Stimulated activated CD4-positive, alpha-beta T cell treated with anti-CD3 and anti-CD28 coated beads, Interleukin-2, amount 100 ng/mL, for 24 hours (primary cell): ENCODE results near the gene IFNA14.
"Not testable (repeated sequence)": the region's sequence is repeated elsewhere in the genome, so short reads cannot be mapped to it uniquely, and the experiment has no call there.

Source experiments
- DNase-seq, 2 donors: peaks; one replicate each; pipeline ENCODE4 v3.0.0-alpha.2; 2020

Gene IFNA14

DNA sequence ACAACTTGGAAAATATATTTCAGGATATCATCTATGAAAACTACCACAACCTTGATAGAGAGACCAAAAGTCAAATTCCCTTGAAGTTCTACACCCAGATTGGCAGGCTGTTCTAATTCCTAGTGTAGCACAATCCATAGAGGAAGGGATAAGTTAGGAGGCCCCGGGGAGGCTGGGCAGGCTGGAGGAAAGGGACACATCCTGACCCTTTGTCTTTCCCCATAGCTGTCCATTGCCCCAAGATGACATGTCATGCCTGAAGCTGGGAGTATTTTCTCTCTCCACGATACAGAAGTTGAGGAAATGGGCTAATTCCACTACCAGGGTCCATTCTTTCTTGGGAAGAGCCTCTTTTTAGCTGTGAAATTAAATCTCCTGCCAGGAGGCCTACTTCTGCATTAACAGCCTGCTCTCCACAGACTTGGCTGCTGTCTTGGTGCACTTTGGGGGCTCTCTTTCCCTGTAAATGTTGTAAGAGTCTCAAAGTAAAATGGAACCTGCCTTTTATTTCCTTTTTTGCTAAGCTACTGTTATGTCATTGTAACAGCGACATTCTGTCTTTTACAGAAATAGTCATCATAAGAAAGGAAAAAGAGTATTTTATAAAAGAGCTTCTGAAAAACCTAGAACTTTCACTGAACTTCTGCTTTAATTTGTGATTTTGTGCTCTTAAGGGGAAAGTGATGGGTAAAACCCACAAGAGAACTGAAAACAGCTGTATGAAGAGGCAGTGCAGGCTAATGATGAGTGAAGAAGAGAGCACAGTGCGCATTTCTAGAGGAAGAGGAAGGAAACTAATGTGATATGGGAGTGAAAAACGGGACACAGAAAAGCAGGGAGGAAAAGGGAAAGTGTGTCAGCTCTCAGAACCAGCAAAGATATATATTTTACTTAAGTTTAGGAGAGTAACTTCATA, 26.1 kb downstream of the IFNA14 start:
- not testable (repeated sequence) for DNase-seq

GRCh38 chr9:21212160-21212559, 27.6 kb downstream of the IFNA14 start:
- DNase-seq = not testable (repeated sequence)

DNA sequence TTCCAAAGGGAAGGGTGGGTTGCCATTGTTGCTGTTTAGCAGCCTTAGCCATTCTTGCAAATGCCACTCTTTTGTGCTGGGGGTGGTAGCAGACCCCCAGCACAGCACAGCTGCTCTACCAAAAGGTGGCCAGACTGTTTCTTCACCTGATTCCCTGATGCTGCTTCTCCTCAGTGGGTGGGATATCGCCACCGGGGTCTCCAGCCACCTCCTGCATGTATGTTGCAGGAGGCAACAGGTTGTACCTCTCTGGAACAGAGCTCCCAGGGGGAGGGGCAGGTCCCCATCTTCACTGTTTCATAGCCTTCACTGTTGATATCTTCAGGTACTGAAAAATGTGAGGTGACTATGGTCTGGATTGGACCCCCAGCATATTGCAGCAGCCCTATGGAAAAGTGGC, 29.0 kb downstream of the IFNA14 start:
- DNase-seq = not testable (repeated sequence)

- no peak for DNase-seq
Measured at GRCh38 chr9:21210311-21210710, 29.5 kb downstream of the IFNA14 start.

GRCh38 chr9:21207043-21207442, 32.8 kb downstream of the IFNA14 start, which contains the start of gene IFNA10:
IFNA10 (minus strand) TSS chr9:21207143; CDS start chr9:21207097, 46 bp downstream.
- not testable (repeated sequence) for DNase-seq

DNA sequence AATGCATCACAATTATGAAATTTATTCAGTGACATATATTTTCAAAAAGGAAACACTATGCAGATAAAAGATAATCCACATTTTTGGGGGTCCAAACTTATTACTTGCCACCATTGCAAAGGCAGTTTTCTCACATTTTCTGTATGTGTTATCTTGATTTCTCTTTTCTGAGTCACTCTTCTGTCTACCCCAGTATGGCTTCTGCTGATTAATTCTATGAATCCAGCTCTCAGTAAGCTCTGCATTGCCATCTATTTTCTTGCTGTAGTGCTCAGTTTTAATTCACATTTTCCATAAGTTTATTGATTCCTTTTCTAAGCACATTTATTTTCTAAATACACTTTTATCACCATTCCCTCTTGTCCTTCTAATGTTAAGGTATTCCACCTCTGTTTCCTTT, 34.6 kb downstream of the IFNA14 start:
- no peak for DNase-seq

- not testable (repeated sequence) for DNase-seq
Measured at GRCh38 chr9:21202105-21202504, 37.7 kb downstream of the IFNA14 start, which contains the start of gene IFNA7. IFNA7 (minus strand) TSS chr9:21202205; CDS start chr9:21202165, 40 bp downstream.

- peak; percentile 22 to 34 for DNase-seq
Measured at GRCh38 chr9:21194867-21195776, 44.7 kb downstream of the IFNA14 start.
